GM19351 (cell line): ENCODE results near the gene THTPA.

ENCODE experiments used
- ATAC-seq: cut with Tn5 transposase; IDR thresholded peaks from one replicate; pipeline ENCODE4 v1.9.1; 2021; ENCODE audit warnings: mild to moderate bottlenecking, moderate library complexity; ENCODE audit not compliant: unreplicated experiment

Gene THTPA

DNA sequence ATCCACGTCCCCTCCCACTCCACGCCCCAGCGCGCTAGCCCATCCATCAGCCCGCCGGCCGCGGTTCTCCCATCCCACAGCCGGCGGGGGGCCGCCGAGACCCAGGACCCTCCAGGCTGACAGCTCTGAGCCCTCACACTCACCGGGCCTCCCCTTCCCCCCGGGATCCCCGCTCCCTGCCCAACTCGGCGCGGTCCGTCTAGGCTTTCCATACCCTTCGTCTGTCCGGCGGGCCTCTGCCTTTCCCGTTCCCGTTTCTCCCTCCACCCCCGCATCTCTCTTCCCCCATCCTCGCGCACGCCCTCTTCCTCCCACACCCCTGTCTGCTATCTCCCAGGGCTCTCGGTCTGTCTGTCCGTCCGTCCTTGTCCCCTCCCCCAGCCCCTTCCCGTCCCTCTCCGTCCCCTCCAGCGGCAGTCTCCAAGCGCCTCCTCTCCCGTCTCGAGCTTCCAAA lies 5.2 kb upstream of the THTPA start:
- no peak for ATAC-seq

DNA sequence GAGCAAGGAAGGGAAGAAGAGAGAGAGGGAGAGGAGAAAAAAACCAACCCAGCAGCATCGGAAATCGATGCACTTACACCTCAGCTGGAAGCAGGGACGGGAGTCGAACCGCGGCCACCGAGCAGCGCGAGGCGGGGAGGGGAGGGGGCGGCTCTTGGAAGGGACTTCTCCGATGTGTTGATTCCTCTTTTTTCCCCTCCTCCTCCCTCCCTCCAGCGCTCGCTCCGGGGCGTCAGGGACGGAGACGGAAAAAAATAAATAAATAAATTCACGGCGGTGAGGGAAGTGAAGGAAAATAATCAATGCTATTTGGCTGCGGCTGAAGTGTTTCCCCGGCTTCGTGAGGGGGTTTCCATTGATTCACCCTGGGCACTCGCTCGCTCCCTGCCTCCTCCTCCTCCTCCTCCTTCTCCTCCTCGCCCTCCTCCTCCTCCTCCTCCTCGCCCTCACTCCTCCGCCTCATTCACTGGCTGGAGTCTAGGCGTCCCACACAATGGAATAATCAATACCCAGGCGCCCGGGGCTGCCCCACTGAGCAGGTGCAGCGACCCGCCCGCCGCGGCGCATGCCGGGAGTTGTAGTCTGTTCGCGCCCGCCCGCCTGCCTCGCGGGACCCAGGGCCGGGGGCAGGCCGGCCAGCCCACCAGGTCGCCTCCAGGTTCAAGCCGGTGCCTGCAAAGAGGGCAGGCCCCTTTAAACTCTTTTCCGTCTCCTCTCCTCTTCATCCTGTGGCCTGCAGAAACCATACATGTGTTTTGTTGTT lies 4.6 kb upstream of the THTPA start, which contains the start of gene ZFHX2:
Gene ZFHX2, minus strand, starts transcription at position 500 of the 763 bp plus-strand sequence. CDS start 16,440 bp downstream, outside the sequence.
- ATAC-seq = peak; percentile 54

DNA sequence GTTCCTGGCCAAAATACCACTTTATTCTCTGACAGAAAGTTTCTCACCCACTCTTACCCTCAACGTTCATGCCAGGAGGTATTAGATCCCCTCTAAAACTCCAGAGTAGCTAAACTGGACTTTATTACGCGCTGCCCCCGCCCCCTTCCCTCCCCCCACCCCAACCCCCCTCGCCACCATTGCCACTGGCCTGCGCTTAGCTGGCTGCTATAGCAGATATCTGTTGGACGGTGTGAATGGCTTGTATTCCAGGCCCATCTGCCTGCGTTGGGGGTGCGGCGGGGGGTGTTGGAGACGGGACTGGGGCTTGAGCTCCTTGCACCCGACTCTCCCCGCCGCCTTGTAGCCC lies 564 bp upstream of the THTPA start:
- peak; percentile 2 for ATAC-seq

DNA sequence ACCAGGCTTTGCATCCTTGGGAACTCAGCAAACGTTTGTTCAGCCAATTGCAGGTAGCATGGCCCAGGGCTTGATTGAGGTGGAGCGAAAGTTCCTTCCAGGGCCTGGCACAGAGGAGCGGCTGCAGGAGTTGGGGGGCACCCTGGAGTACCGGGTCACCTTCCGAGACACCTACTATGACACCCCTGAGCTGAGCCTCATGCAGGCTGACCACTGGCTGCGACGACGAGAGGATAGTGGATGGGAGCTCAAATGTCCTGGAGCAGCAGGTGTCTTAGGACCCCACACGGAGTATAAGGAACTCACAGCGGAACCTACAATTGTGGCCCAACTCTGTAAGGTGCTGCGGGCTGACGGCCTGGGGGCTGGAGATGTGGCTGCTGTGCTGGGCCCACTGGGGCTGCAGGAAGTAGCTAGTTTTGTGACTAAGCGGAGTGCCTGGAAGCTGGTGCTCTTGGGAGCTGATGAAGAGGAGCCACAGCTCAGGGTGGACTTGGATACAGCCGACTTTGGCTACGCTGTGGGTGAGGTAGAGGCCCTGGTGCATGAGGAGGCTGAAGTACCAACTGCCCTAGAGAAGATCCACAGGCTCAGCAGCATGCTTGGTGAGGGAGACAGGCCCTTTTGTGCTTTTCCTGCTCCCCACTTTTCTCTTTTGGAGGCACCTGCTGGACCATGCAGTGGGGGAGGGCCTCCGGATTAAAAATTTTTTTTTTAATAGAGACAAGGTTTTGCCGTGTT lies 799 bp downstream of the THTPA start:
- no peak for ATAC-seq

DNA sequence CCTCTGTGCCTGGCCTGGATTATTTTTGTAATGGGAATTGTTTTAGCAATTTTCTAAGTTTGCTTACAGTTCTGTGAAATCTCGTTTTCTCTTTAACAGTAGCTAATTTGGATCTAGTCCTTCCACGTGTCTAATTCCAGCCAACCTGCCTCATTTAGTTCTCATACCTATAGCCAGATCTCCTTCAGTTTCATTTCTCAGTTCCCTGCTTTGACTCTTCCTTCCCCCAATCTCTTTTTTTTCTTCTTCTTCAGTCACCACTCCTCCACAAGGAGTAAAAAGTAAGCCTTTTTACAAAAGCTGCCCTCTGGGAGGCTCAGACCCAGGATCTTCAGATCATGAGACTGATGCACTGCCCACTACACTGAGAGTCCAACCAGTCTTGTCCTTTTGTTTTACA lies 1.4 kb downstream of the THTPA start:
- no peak for ATAC-seq

DNA sequence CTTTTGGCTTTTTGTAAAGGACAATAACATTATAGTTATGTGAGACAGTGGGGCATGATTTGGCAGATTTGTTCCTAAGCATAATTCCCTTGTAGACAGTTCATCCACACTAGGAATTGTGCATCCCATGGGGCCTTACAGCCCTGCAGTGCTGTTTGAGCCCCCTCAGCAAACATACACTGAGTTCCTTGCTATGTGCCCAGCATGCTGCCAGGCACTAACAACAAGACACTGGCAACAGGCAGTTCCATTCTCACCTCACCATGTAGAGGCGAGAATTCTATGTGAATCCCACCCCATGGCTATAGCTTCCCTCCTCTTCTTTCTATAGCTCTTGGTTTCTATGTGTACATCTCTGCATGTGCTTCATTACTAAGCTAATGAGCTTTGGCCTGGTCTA lies 1.9 kb downstream of the THTPA start:
- ATAC-seq = no peak

DNA sequence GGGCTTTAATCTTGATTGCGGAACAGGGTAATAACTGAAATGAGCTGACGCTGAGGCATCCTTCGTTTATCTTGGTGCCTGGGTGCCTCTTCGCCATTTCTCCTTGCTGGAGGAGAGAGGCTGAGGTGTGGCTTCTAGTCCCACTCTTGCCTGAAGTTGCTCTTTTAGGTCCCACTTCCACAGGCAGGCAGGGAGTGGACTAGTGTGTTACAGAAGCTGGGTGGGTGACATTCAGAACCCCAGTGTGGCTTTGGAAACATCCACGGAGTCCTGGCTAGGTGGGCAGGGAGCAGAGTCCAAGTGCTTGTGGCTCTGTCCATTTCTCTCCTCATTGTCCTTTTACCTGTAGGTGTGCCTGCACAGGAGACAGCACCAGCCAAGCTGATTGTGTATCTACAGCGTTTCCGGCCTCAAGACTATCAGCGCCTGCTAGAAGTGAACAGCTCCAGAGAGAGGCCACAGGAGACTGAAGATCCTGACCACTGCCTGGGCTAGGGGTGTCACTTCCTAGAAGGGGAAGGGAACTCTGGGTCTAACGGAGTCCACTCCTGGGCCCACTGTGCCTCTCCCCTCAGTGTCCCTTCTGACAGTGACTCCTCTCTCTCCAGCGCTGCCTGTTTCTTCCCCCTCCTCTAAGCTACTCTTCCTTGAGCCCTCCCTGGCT lies 2.4 kb downstream of the THTPA start:
- no peak for ATAC-seq

DNA sequence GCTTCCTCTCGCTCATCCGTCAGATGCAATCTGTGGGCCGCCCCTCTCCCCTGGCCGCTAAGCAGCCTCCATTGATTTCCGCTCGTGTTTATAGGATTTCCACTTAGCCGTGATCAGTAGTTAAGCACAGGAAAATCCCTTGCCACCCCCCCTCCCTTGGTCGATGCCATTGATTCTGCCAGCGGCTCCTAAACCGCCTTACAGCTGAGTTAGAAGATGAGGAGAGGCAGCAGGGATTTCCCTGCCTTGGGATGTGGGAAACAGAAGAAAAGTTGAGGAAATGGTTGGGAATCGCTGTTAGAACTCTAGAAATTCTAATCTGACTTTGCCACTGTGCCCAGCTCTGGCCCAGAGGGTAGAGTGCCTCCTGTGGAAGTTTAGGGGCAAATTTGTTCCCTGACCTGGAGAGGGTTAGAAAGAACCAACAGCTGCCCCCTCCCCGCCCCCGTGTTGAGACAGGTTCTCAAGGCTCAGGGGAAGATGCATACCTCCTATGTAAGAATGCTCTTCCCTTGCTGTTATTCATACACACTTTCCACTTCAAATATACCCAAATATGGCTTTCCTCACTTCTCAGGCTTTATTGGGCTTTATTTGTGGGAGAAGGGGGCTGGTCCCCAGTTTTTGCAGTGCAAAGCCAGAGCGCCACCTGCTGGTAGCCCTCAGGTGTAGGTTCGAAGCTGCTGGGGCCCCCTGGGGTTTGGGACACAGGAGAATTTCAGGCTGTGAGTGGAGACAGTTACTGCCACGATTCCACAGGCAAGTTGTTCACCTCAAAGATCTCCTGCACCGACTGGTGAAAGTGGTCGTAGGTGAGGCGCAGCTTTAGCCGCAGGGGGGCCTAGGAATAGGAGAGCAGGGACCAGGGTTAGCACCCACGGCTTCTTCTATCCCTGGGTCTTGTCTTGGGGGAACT lies 3.2 kb downstream of the THTPA start:
- no peak for ATAC-seq

DNA sequence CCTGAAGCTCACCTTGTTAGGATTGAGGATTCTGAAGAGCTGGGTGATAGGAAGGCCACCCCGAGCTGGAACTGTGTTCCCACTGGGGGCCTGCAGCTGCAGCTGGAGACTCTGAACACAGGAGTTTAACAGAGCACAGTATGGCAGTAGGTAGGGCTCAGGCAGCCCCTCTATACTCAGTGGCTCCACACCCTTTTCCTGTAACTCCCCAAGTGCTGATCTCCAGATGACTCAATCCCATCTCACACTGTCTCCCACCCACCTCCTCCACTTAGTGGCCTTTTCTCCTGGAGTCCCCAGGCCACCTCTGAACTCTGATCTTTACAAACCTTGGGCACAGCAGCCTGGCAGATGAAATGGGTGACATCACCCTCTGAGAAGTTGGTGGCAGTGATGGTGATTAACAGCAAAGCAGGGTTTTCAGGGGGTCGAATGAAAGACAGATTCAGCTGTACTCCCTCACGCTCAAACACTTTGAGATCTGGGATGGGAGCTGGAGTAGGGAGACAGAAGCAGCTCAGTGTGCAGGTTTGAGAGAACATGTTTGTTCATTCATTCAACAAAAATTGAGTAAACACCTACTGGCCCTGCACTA lies 4.0 kb downstream of the THTPA start:
- no peak for ATAC-seq

DNA sequence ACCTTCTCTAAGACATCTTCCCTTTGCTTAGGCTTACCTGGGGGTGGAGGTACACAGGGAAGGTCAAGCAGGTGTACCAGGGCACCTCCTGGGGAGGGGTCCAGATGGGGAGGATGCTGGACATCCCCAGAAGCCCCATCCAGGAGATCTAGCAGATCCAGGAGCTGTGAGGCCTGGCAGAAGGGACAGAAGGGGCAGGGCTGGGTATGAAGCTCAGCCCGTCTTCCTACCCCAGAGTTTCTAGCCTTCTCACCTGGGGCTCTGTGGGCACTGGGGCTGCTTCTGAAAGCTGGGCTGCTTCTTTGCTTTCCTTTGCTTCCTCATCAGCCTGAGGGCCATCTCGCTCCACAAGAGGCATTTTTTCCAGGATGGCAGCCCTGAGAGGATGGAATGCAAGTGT lies 5.2 kb downstream of the THTPA start:
- no peak for ATAC-seq

DNA sequence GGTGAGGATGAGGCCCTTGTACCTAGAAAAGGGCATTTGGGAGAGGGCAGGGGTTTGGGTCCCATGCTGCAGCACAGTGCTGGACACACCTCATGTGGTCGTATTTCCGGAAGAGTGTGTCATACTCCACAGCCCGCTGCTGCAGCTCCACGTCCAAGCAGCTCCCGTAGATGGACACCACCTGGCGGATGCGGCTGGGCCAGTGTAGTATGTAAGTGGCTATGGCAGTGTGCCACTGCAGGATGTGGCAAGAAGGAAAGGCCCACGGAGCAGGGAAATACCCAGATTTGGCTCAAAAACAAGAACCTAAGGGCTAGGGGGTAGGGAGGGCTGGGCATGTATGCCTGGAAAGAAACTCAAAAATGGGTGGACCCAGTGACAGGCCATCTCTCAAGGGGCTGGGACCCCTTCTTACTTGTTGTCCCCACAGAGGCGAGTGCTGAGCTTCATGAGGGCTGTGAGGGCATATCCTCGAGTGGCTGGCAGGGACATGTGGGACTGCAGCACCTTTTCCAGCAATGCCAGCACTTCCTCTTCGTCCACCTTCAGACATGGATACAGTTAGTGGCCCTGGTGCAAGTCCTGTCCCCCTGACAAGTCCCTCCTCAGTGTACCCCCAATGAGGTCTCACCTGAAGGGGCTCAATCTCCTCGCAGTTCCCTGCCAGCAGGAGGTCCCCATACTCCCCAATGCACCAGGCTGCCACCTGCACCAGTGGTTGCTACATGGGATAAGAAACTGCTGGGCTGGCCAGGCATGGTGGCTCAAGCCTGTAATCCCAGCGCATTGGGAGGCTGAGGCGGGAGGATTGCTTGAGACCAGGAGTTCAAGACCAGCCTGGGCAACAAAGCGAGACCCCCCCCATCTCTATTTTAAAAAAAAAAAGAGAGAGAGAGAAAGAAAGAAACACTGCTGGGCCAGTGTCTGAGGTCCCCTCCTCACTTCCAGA lies 6.1 kb downstream of the THTPA start:
- no peak for ATAC-seq

DNA sequence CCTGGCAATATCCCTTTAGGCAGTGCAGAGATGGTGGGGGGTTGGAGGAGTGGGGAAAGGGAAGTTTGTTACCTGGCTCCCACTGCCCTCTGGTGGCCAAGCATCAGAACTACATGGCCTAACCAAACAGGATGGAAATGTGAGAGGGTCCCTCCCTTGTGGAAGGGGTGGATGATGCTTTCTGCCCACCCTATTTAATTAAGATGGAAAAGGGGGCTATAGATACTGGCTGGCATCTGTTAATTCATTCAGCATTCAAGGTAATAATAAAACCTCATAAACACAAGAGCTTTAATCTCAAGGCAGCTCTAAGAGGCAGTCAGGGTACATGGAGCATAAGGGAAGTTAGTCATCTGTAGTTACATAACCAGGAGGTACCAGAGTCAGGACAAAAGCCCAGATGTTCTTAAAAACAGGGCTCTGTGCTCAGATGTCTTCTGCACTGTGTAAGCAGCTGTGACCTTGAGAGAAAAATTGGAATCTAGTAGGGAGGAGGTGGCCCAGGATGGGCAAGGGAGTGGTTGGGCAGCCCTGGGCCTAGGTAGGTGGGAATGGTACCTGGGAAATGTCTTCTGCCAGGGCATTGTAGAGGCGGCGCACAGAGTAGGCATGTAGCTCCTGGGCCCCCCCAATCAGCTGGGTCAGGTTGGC lies 6.9 kb downstream of the THTPA start:
- ATAC-seq = no peak

DNA sequence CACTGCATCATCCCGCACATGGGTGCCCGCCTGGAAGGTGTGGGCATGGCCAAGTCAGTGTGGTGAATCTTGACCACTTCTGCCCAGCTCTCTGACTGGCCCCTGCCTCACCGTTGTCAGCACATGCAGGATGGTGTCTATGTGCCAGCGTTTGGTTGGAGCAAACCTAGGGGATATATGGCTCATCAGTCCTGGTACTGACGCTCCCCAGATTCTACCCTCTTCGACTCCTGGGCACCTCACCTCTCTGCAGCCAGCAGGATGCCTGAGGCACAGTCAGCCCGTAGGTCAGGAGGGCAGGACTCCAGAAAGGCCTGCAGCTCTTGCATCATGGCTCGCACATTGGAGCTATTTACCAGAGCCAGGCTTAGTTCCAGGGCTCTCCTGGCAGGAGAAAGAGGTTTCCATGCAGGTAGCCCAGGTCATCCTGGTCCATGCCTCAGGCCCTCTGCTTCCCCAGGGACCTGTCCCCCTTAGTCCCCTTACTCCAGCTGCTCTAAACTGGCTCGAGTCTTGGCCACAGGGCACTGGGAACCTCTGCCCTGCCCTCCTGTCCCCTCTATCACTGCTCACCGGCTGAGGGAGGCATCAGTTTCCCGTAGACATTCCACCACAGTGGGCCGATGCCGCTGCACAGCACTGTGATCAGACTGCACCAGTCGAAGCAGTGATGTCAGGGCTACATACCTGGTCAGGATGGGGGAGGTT lies 7.6 kb downstream of the THTPA start:
- no peak for ATAC-seq

DNA sequence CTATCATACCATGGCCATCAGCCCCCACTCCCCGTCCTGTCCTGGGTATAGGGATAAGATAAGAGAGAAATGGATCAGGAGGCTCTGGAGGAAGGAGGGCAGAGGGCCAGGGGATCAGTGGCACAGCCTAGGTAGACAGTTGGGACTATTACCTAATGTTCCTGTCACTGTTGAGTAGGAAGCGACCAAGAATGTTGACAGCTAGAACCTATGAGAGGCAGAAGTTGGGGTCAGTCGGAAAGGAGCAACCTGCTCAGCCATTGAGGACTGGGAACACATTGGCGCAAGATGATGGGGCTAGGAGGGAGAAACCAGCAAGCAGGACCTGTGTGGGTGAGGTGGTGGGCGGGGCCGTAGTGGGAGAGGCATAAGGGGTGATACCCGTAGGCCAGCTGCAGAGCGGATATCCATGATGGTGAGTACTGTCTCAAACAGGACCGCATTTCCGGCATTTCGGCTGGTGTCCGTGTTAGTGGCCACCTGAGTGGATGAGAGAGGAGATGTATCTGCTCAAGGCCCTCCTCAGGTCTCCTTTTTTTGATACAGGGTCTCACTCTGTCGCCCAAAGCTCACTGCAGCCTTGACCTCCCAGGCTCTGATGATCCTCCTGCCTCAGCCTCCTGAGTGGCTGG lies 8.2 kb downstream of the THTPA start:
- no peak for ATAC-seq

DNA sequence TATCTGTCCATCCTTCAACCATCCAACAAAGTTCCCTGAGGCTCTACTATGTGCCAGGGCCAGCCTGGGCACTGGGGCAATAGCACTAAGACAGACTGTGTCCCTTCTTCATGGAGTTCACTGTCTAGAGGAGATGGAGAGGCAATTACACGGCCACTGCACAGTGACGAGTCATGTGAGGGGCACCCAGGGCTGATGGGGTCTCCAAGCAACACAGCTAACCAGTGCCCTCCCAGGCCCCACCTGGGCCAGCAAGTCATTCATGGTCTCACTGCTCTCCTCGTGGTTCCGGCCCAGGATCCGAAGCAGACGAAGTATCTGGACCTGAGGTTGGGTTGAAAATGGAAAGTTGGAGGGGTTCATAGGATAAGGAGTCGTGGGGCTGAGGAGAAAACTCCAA lies 8.8 kb downstream of the THTPA start:
- no peak for ATAC-seq

DNA sequence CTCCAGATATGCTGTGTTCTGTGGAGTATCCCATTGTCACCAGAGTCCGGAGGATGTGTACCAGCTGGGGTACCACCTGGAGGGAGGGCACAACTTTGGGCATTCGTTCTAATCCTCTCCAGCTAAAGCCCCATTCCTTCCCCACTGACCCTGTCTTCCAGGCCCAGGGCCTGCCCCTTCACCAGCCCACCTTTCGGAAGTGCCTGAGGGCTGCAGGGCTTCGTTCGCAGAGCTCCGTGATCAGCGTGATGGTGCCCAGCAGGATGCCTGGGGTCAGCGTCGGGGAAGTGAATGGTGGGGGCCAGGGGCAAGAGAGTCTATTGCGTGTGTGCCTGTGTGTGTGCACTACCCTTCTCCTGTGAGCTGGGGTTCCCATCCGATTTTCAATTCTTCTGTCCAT lies 9.6 kb downstream of the THTPA start:
- no peak for ATAC-seq

DNA sequence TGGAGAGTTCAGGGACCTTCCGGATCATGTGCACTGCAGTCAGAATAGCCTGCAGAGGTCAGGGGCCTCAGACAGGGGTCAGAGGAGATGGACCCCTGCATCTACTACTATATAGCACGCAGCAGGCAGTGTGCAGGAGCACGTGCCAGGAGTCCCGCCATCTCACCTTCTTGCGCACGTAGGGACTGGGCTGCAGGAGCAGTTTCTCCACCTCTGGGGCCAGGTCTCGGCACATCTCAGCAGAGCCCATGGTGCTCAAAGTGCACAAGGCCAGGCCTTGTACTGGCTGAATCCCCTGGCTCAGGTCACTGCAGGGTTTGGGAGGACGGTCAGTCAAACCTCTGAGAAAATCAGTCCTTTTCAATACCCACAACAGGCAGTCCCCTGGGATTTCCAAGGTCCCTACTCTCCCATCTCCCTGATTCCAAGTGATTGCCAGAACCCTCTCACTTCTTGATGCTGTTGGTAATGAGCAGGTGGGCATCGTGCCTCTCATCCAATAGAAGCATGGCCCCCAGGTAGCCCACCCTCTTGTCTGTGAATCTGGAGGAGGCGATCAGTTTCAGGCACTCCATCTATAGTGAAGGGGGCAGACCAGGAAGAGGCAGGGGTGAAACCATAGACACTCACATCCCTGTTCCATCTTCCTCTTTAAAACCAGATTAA lies 10.2 kb downstream of the THTPA start:
- ATAC-seq = no peak
